Hippocampal formation (tissue), 2 donors: ENCODE results near the gene ENTREP3.

ENCODE experiments used
- DNase-seq, 2 donors: peaks; one replicate each; lab custom pipeline; 2025; lab: John Stamatoyannopoulos, UW

The ENTREP3 gene

DNA sequence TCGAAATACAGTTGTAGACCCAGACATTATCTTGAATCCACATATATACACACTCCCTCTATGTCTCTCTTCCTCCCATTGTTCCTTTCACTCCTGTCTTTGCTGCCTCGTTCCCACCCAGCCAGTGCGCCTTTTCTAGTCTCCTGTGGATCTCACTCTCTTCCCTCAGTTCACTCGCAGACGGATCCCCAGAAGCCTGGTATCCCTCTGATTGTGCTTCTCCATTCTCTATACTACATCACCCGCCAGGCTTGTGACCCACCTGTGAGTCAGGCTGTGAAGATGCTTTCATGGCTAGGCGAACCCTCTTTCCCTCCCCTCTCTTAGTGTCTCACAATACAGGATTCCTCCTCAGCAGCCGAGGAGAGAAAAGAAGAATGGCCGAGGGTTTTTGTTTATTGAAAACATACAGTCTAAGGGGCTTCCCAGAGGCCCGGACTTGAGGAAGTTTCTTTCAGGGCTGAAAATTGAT lies 23.4 kb upstream of the ENTREP3 start:
- DNase-seq: no peak

DNA sequence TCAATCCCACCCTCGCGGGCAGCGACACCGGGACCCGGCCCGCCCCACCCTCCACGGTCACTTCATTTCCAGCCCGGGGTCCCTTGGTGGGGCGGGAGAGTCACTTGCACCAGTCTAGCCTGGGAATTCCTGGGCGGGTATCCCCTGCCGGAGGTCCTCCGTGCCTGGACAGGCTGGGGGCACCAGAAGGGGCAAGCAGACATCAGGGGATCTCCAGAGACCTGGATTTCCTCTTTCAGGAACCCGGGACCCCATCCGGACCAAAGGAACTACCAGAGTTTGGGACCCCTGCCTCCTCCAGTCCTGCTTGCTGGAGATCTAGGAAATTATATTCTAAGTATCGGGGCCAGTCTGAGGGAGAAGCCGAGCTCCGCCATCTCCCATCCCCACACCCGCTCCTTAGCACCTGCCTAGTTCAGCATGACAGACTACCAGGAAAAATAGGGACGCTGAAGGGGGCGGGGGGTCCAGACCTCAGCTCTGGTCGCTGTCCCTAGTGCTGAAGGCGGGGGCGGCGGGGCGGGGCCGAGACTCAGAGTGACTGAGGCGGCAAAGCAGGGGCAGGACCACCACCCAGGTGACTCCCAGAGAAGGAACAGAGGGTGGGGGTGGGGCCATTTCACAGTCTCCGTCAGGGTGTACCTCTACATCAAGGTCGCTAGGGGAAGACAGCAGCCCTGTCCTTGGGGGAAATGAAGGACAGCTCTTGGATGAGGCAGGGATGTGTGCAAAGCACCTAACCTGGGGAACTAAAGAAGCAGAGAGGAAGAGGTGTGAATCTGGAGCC lies 22.8 kb upstream of the ENTREP3 start:
- DNase-seq: no peak

DNA sequence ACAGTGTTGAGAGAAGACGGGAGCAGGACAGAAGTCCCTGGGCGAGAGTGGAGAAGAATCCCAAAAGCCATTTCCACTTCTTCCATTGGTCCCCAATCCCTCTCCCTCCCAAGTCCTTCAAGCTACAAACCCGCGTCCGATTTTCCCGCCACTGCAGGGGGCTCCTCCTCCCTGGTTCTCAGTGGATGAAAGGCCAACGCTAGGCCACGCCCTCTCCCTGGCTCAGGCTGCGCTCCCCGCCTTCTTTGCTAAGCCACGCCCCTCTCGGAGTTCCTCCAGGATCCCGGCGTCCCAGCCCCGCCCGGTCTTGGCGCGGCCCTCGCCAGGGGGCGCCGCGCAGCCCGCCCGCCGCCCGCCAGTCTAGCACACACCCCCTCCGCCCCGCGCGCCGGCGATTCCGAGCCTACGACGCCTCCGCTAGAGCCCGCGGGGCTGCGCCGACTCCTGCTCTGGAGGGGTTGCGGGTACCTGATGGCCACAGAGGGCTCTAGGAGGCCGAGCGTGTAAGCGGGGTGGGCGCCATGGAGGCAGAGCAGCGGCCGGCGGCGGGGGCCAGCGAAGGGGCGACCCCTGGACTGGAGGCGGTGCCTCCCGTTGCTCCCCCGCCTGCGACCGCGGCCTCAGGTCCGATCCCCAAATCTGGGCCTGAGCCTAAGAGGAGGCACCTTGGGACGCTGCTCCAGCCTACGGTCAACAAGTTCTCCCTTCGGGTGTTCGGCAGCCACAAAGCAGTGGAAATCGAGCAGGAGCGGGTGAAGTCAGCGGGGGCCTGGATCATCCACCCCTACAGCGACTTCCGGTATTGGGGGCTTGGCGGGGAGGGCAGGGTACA lies 22.0 kb upstream of the ENTREP3 start, which contains the start of gene HCN3:
TSS of gene HCN3 (plus strand) at position 394 of the 832 bp plus-strand sequence. CDS start at position 522, 128 bp downstream.
- DNase-seq: peak; percentile 95 to 96

DNA sequence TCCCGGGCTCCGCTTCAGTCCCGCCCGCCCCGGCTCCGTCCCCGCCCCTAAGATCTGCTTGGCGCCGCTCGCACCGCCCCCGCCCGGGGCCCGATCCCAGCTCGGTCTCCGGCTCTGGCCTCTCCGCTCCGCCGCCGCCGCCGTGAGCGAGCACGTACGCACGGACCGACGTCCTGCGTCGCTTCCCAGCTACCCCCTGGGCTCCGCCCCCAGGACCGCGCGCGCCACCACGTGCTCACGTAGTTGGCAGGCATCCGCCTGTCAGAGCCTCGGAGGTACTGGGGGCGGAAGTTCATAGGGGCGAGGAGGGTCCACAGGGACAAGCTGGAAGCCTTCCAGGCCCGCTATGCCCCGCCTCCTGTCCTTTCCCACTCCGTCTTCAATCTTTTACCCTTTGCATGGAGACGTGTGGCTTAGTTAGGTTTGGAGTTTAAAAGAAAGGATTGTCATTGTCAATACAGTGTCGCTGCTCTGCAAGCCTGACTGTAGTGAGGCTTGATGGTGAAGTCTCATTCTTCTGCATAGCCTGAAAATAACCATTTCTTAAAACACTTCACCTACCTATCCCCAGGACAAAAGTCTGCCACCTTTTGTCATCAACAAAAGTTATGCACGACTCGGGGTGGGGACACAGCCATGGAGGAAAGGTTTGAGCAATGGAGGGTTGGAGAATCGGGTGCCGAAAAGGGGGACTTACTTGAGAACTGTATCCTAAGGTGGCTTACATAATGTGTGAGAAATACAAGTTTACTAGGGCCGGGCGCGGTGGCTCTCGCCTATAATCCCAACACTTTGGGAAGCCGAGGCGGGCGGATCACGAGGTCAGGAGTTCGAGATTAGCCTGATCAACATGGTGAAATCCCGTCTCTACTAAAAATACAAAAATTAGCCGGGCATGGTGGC lies 18.3 kb upstream of the ENTREP3 start, which contains the start of gene CLK2:
TSS of gene CLK2 (minus strand) at position 162 of the 903 bp plus-strand sequence. CDS start 2,527 bp downstream, outside the sequence.
- peak; percentile 79 to 89 for DNase-seq

DNA sequence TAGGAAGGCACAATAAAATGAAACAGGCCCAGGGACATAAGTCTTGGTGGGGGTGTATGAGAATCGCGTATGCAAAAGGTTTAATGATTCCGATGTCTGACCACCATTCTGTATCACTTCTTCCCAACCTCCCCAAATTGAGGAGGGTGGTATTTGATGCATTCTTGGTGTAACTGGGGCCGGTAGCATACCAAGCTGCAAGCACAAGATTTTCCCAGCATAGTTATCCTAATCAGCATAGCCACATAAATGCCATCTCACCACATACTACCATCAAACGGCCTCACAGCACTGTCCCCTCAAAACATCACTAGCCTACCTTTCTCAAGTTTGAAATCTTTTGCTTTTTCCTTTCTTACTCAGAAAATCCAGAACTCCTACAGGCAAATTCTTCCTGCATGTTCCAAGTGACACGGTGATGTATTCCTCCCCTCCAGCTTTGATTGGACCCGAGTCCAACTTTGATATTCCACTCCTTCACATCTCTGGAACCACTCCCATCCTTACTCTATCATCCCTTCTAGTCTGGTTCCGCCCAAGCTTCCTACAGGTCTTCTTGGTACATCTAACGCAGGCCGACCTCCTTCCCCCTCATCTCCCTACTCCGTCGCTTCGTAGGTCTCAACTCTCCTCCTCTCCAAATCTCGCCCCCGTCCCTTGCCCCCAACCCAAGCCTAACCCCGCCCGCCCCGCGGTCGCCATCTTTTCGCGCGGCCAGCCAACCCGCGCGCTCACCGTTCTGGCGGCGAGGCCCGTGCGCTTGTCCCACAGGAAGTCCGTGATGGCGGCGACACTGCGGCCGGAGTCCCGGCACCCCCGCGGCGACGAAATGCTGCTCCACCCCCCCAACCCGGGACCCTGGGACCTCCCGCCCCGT lies 17.4 kb upstream of the ENTREP3 start:
- DNase-seq: no peak

DNA sequence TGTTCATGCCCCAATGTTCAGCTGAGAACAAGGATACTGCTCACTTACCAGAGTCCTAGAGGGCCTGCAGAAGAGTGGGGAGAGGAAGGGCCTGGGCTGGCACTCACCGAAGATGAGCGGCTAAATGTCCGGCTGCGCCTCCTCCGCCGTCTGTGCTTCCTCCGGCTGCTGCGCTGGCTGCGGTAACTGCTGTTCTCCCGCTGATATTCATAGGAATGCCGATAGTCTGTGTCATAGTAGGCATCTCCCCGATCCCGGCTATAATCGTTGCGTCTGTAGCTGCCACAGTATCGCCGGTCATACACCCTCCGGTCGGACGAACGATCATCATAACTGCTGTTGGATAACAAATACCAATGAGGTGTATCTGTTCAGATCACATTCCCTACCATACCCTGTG lies 14.1 kb upstream of the ENTREP3 start:
- DNase-seq: no peak

DNA sequence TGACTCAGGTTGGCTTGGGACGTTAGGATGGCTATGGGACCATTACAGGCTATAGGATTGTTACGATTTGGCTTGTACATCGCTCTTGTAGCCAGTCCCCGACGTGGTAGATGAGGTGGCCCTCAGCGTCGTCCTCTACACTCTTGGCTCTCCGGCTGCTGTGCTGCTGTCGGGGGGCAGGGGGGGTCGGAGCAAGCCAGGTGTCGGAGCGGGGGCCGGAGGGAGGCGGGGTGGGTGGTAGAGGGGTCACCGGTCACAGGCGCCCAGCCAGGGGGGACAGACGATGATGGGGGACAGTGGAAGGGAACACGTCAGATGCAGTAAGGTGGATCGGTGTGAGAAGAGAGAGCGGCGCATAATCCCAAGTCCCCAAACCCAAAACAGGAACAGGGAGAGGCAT lies 13.3 kb upstream of the ENTREP3 start:
- DNase-seq: no peak

DNA sequence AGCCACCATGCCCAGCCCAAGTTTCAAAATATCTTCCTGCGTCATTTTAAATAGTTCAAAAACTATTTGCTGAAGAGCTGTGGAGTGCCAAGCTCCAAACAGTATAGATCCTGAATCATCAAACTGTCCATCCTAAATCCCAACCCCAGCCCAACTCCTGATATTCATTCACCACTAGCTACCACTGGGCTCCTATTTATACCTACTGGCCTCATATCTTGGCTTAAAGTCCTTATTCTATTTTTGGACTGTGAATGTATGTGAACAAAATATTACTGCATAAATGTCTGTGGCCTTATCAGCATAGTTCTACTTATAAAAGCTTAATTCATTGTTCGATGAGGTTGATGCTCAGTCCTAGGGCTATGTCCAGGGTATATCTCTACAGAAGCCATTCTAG lies 12.1 kb upstream of the ENTREP3 start:
- no peak for DNase-seq

DNA sequence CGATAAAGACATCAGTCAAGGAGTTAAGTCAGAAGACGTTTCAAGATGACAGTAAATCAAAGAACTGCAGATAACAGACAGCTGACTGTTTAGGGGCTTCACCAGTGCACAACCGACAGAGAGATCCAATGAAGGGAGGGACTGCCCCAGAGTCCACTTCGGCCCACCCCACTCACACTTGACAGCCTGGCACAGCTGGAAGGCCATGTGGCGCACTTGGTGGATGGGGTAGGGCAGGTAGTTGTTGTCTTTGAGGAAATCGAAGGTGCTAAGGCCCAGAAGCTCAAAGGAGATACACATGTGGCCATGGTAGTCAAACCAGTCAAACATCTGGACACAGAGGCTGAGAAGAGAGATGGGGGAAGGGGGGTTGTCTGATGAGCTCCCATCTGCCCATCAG lies 11.3 kb upstream of the ENTREP3 start:
- no peak for DNase-seq

DNA sequence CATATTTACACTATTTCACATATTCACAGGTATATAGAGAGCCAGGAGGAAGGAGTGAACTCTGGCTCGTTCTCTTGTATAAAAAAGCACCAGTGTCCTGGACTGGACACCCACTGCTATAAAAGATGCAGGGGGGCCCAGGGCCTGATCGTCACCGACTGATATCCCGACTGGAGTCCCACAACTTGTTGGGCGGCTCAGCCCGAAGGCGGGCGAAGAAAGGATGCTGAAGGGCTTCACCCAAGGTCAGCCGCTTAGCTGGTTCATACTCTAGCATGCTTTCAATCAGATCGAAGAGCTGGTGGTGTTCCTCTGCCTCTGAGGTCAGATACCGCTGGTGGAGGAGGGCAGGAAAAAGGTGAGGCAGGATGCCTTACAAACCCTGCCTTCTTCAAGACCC lies 7.8 kb upstream of the ENTREP3 start:
- no peak for DNase-seq

DNA sequence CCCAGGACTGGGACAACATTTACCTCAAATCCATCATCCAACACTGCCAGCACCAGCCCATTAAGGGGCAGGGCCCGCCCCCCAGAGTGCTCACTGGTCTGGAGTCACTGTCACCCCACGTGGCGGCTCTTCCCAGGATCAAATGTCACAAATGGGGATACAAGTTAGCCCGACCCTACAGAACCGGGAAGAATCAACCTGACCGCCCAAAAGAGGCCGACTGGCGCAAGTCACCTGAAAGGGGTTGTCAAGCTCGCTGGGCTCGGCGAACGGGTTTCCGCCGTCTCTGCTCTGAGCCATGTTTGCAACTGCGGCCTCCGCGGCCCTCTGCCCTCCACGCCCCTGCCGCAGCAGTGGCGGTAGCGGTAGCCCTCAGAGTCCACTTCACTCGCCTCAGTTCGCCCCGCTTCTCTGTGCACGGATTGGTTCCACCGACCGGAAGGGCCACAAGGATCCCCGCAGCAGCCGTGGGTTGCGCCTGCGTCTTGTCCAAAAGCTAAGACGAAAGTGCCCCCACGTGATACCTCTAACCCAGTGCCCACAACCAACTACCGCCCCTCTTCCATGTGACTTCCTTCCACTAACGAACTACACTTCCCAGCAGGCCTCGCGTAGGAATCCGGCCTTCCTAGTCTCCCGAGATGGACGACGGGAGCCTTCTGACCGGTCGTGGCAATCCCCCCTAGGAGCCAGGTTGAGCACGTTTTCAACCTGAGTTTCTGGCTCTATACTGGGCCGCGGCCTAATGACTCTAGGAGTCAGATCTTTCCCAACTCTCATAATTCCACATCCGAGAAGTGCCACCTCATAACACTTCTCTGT lies 6.8 kb upstream of the ENTREP3 start, which contains the start of gene SCAMP3:
TSS of gene SCAMP3 (minus strand) at position 509 of the 822 bp plus-strand sequence. CDS start at position 300, 209 bp downstream.
- peak; percentile 94 to 98 for DNase-seq

DNA sequence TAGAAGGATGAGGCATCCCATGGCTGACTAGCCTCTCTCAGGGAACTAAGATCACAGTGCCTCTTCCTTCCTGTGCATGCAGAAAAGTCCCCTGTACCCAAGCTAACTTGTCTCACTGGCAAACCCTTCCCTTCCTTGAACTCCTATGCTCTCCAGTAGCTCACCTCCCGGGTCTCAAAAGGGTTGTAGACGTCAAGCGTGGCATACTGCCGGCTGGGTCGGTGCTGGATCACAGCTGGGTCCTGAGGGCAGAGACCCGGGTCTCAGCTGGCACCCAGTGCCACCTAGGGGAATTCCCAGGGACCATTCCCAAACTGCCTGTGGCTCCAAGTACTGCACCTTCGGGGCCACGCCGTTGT lies 6.2 kb upstream of the ENTREP3 start:
- DNase-seq: no peak

DNA sequence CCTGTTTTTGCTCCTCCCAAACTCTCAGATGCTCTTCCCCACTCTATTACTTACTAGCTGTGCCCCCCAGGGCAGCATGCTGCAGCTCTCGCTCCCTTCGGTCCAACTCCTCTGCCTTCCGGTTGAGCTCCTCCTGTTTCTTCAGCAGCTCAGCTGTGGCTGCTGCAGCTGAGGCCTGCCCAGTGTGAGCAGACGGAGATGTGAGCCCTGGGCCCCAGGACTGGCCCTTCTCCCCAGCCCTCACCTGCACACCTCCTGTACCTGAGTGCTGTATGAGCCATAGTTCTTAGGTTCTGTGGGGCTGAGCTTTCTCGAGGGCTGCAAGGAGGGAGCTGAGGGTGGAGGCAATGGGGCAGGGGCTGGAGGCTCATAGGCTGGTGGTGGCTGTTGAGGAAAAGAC lies 5.0 kb upstream of the ENTREP3 start:
- no peak for DNase-seq

DNA sequence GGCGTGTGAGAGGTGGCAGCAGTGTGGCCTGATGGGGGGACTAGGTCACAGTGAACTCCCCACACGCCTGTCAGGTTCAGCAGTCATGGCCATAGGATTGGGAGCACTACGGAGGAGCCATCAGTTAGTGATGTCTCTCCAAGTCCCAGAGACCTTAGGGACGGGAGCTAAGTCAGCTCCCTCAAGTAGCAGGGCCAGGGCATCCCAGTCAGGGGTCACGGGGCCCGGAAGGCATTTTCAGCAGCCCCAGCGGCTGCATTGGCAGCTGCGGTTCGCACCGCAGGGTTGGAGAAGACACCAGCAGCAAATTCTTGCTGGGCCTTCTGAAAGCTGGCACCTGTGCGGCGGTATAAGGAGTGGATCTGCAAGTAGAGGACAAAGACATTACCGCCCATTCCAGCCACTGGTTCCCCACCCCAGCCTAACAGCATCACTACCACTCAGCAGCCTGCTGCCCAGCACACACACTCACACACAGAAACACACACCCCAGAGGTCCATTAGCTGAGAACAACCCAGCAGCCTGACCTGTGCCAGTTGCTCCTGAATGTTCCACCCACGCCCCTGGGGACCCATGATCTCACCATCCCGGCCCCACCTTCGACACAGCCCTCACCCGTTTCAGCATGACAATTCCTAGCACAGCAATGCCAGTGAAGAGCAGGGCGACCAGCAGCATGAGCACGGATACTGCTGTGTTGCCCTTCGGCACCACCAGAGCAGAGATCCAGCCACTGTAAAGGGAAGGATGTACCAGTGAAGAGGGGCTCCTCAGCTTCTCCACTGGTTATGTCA lies 972 bp upstream of the ENTREP3 start:
- no peak for DNase-seq

DNA sequence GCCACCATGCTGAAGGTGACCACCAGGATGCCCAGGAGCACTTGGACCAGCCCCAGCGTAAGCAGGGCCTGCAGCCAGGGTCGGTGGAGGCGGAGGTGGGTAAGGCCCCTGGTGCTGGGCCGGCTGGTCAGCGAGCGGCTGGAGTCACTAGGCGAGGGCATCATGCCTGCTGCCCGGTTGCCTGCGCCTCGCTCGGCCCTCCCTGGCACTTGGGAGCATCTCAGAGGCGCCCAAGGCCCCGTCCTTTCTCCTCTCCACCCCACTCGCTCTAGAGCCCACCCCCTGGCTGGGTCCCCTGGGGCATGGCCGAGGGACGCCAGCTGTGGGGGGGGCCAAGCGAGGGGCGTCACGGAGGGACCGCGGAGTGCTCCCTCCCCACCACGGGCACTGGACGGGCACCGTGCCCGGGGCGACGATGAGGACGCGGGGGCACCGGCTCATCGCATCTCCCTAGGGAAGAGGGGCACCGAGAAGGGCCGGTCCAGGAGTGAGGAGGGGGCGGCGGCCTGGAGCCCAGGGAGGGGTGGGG lies 505 bp downstream of the ENTREP3 start:
- DNase-seq: no peak

DNA sequence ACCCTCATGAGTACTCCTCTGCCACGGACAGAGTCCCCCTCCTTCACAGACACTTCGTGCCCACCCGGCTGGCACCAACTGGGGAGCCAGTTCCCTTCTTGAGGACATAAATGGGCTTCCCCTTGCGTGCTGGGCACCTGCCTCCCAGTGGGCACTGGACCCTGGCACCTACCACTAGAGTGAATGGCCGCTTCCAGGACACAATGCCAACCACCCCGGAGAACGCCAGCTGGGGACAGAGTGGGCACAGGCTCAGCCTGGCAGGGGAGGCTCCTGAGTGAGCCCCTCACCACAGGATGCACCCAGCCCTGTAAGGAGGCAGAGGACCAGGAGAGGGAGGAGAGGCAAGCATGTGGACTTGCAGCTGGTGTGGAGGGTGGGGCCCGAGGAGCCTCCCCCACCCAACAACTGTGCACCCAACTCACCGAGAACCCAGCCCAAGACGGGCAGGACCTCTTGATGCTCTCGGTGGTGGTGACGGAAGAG lies 1.0 kb downstream of the ENTREP3 start:
- no peak for DNase-seq

DNA sequence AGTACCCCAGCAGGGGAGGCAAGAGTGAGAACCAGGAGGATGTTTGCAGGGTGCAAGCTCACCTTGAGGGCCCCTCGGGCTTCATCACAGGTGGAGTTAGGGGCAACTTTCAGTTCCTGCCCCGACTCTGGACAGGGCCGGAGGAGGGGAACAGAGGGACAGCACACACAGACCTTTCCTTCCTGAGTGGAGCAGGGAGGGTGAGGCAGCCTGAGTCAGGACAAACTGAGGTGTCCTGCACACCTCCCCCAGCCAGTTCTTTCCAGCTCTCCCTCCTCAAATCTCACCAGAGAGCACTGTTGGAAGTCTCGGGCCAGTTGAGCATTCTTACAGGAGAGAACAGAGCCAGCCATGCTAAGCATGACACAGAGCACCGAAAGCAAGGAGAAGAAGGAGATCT lies 1.5 kb downstream of the ENTREP3 start:
- no peak for DNase-seq

DNA sequence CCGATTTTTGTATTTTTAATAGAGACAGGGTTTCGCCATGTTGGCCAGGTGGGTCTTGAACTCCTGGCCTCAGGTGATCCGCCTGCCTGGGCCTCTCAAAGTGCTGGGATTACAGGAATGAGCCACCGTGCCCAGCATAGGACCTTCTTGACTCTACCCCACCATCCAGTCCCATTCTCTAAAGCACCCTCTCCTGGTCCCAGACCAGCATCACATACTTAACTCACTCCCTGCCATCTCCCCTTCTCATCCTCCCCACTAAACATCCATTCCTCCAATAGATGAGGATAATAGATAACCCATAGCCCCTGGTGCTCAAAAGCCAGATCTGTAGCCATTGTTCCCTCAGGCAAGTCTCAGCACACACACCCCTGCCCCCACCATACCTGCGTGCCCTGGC lies 2.1 kb downstream of the ENTREP3 start:
- DNase-seq: no peak

DNA sequence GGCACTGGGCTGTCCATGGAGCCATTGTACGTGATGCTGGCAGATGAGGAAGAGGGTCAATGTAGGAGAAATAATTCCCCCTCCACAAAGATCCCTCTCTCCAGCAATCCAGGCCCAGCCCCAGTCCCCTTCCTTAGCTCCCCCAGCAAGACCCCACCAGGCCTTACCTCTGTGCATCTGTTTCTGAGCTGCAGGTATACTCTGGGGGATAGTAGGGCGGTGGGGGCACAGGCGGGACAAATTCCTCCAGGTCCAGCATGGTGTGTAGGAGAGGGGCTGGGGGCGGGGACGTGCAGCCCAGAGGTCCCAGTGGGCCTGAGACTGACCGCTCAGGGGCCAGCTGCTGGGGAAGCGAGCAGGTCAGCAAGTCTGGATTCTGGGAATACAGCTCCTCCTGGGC lies 3.7 kb downstream of the ENTREP3 start:
- no peak for DNase-seq
